ENCODE data around the gene KIF23. TPM values are rescaled to one million over a fixed set of nuclear protein-coding genes. Genes with fewer than 3 reads are reported as not detected.
A peak's percentile ranks its signal among the peaks of the same experiment; 100 is the strongest.

KIF23 gene
- total RNA-seq, 1 donor from 2014 or later = 48.1 TPM

DNA sequence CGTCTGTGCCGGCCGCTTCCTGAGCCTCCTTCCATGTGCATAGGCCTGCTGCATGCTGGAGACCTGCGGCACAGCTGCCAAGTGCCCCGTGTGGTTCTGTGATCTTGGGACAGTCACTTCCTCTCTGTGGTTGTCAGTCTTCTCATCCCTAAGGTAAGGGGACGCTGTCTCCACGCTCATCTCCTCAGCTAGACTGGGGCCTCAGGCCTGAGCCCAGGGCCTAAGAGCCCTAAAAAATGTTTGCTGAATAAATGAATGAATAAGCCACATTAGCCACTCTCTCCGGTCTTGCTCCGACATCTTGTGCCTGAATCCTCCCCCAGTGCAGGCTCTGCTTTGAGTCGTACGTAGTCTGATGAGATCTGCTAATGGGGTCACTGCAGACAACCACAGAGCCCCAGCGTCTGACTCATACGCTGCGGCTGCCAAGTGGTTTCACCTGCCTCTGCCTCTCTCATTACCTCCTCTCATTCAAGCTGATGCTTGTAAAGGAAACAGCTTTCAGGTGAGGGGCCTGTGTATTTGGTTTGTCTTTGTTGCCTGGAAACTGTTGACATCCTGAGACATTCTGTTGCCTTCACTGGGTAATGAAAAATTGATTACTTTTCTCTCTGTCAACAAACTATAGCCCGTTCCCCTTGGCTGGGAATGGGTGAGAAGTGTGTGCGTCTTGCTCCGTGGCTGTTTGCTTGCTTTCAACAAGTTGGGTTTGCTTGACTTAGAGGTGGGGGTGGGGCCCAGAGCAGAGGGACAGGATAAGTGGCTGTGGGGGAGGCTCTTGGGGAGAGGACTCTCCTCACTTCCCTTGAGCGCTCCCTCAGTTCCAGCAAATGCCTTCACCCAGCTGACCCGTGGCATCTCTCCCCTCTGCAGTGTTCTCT, 54.3 kb downstream of the KIF23 start:
- H3K36me3 Mint-ChIP-seq = no peaks in the 10 kb centered on the region
- TF ChIP-seq, protein P1, sequence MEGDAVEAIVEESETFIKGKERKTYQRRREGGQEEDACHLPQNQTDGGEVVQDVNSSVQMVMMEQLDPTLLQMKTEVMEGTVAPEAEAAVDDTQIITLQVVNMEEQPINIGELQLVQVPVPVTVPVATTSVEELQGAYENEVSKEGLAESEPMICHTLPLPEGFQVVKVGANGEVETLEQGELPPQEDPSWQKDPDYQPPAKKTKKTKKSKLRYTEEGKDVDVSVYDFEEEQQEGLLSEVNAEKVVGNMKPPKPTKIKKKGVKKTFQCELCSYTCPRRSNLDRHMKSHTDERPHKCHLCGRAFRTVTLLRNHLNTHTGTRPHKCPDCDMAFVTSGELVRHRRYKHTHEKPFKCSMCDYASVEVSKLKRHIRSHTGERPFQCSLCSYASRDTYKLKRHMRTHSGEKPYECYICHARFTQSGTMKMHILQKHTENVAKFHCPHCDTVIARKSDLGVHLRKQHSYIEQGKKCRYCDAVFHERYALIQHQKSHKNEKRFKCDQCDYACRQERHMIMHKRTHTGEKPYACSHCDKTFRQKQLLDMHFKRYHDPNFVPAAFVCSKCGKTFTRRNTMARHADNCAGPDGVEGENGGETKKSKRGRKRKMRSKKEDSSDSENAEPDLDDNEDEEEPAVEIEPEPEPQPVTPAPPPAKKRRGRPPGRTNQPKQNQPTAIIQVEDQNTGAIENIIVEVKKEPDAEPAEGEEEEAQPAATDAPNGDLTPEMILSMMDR (conservative IDR thresholded peaks at IDR 0.05) = no peak
- H3K9me3 Mint-ChIP-seq = no peaks in the 10 kb centered on the region
- peak overlapping the region; percentile 92 for H3K27ac Mint-ChIP-seq
- DNase-seq (ENCODE audit: extremely low spot score, unreplicated experiment) = no peak
- H3K4me3 Mint-ChIP-seq = peak overlapping the region; percentile 37
- no peaks in the 10 kb centered on the region for H3K27me3 Mint-ChIP-seq
- peaks cover 13% of the 10 kb centered on the region for H3K4me1 Mint-ChIP-seq (ENCODE audit: unreplicated experiment)

GRCh38 chr15:69469467-69470201, 55.5 kb downstream of the KIF23 start:
- DNase-seq (ENCODE audit: extremely low spot score, unreplicated experiment) = no peak
- Mint-ChIP-seq H3K36me3 (no peaks in the 10 kb centered on the region), H3K9me3 (no peaks in the 10 kb centered on the region), H3K4me3 (no peak overlapping the region), H3K27me3 (no peaks in the 10 kb centered on the region), H3K27ac (peak overlapping the region; percentile 34), H3K4me1 (ENCODE audit: unreplicated experiment) (peaks cover 13% of the 10 kb centered on the region)
- TF ChIP-seq, protein P1 (conservative IDR thresholded peaks at IDR 0.05) = no peak

- DNase-seq (ENCODE audit: extremely low spot score, unreplicated experiment) = no peak
- no peak overlapping the region for H3K27ac Mint-ChIP-seq
- H3K27me3 Mint-ChIP-seq = no peaks in the 10 kb centered on the region
- peaks cover 13% of the 10 kb centered on the region for H3K4me1 Mint-ChIP-seq (ENCODE audit: unreplicated experiment)
- no peaks in the 10 kb centered on the region for H3K36me3 Mint-ChIP-seq
- TF ChIP-seq, protein P1 (conservative IDR thresholded peaks at IDR 0.05) = no peak
- H3K4me3 Mint-ChIP-seq = no peak overlapping the region
- no peaks in the 10 kb centered on the region for H3K9me3 Mint-ChIP-seq
Measured at GRCh38 chr15:69472046-69472445, 57.9 kb downstream of the KIF23 start.

DNA sequence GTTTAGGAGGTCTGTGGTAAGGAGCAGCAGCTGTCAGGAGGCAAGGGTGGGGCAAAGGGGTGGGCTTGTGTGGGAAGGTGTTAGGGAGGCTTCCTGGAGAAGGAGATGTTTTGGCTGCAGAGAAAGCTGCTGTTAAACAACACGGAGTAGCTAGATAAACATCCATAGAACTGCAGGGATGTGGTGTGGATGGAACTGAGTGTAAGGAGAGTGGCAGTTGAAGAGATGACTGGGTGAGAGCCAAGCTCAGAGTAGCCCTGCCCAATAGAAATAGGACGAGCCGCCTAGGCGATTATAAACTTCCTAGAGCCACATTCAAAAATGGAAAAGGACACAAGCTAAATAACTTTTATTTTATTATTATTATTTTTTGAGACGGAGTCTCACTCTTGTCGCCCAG, 58.4 kb downstream of the KIF23 start:
- Mint-ChIP-seq H3K27ac (no peak overlapping the region), H3K4me1 (ENCODE audit: unreplicated experiment) (peaks cover 13% of the 10 kb centered on the region), H3K27me3 (no peaks in the 10 kb centered on the region), H3K4me3 (no peak overlapping the region), H3K9me3 (no peaks in the 10 kb centered on the region), H3K36me3 (no peaks in the 10 kb centered on the region)
- no peak for DNase-seq (ENCODE audit: extremely low spot score, unreplicated experiment)
- TF ChIP-seq, protein P1 (conservative IDR thresholded peaks at IDR 0.05) = no peak

DNA sequence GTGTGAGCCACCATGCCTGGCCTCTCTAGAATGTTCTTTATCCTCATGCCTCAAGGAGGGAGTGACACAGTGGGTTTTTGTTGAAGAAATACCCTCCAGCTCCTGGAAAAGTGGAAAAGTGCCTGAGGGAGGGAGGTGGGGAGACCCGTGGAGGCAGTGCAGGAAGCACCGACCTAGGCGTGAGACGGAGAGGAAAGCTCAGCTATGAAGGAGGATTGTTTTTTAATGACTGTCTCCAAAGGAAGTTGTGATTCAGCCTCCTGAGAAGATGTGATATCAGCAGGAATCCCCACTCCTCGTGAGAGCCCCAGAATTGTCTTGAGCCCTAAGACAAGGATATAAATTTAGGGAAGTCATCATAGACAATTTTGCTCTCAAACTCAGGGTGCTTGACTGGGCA, 60.1 kb downstream of the KIF23 start:
- TF ChIP-seq, protein P1 (conservative IDR thresholded peaks at IDR 0.05) = no peak
- Mint-ChIP-seq H3K27ac (no peak overlapping the region), H3K4me3 (no peak overlapping the region), H3K4me1 (ENCODE audit: unreplicated experiment) (peaks cover 1% of the 10 kb centered on the region), H3K27me3 (no peaks in the 10 kb centered on the region), H3K36me3 (no peaks in the 10 kb centered on the region), H3K9me3 (no peaks in the 10 kb centered on the region)
- no peak for DNase-seq (ENCODE audit: extremely low spot score, unreplicated experiment)
